BJ (cell line): ENCODE measurements around the gene NFATC1. TPM values are rescaled to one million over a fixed set of nuclear protein-coding genes. Genes with fewer than 3 reads are reported as not detected.

Source experiments
- CTCF ChIA-PET: fragments of 350-600 bp; formaldehyde crosslinking; extraction: SDS; loops from one replicate; lab custom pipeline; 2021; ENCODE audit warnings: antibody characterized with exemption, inconsistent platforms; lab: Yijun Ruan, JAX
- POLR2A ChIA-PET: fragments of 300-600 bp; sonication (Branson Sonifier 250); formaldehyde crosslinking; extraction: SDS; loops from one replicate; lab custom pipeline; 2021; ENCODE audit warnings: antibody characterized with exemption; lab: Charles Lee
- DNase-seq: peaks from one replicate; pipeline ENCODE4 v3.0.0-alpha.2; 2011; ENCODE audit warnings: low read depth
- H3K27me3 ChIP-seq: 2 replicates; pipeline ENCODE4 v1.6.0; 2011; ENCODE audit warnings: low read length; ENCODE audit not compliant: control insufficient read depth, insufficient read depth
- H3K36me3 ChIP-seq: 2 replicates; pipeline ENCODE4 v1.5.1; 2011; ENCODE audit warnings: low read length; ENCODE audit not compliant: control insufficient read depth, insufficient read depth
- H3K4me3 ChIP-seq: 2 replicates; pipeline ENCODE4 v1.5.1; 2011; ENCODE audit warnings: low read depth, mild to moderate bottlenecking, control low read depth, low read length
- polyA plus RNA-seq: library from polyadenylated mRNA; depleted of rRNA; stranded (reverse); fragments of >200 nt; gene quantifications from 2 replicates; pipeline ENCODE4 v1.2.3, GENCODE V29; 2011
- TF ChIP-seq, protein P1 (sequence below): IDR thresholded peaks from 2 replicates; pipeline ENCODE4 v1.5.1; 2011; ENCODE audit warnings: low read depth, mild to moderate bottlenecking, control low read depth, inconsistent platforms, low read length, moderate library complexity; ENCODE audit not compliant: insufficient read depth

Gene NFATC1
- polyA plus RNA-seq, 1 experiment = 1.2 TPM

DNA sequence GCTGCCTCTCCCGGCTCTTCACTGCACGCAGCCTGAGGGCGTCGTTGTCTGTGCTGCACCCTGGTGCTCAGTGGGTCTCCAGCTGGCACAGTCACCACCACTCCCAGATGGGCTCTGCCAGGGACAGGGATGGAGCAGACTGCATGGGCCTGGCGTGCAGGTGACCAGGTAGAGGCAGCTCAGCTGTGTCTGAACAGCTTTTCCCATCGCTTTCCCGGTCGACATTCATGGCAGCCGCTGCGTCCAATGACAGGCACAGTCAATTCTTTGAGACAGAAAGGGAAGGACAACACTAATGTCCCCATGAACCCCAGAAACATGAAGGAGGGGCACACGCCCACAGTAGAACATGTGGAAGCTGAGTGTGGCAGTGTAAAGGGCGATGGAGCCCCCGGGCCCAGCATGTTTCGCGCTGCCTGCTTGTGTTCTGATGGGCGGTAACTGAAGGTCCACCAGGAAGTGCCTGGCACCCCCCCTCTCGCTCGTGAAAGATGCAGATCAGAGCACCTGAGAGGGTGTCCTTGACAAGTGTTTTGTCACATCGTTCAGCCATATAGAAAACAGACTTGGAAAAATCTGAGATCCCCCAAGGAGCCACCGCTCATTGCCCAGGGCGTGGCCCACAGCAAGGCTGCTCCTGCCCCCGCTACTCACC is 122.4 kb downstream of the NFATC1 start:
- H3K27me3 ChIP-seq = peaks cover 1% of the 10 kb centered on the region; the same call in 1 of the 2 replicates
- POLR2A ChIA-PET = no interaction called here

GRCh38 chr18:79518683-79519128 is 123.0 kb downstream of the NFATC1 start:
- Histone ChIP-seq H3K36me3 (no peaks in the 10 kb centered on the region), H3K27me3 (peaks cover 1% of the 10 kb centered on the region; the same call in 1 of the 2 replicates), H3K4me3 (no peak overlapping the region)
- no peak for DNase-seq
- ChIA-PET POLR2A (no interaction called here), CTCF (interaction anchor here (1.6 to 2.3 kb wide), 2 partner anchors 11 to 138 kb away, joined by 5 to 7 read pairs; no protein-coding TSS in a partner anchor)
- TF ChIP-seq, protein P1, sequence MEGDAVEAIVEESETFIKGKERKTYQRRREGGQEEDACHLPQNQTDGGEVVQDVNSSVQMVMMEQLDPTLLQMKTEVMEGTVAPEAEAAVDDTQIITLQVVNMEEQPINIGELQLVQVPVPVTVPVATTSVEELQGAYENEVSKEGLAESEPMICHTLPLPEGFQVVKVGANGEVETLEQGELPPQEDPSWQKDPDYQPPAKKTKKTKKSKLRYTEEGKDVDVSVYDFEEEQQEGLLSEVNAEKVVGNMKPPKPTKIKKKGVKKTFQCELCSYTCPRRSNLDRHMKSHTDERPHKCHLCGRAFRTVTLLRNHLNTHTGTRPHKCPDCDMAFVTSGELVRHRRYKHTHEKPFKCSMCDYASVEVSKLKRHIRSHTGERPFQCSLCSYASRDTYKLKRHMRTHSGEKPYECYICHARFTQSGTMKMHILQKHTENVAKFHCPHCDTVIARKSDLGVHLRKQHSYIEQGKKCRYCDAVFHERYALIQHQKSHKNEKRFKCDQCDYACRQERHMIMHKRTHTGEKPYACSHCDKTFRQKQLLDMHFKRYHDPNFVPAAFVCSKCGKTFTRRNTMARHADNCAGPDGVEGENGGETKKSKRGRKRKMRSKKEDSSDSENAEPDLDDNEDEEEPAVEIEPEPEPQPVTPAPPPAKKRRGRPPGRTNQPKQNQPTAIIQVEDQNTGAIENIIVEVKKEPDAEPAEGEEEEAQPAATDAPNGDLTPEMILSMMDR = no peak

More for the DNA sequence above, 122.4 kb downstream of the NFATC1 start:
- Histone ChIP-seq H3K36me3 (no peaks in the 10 kb centered on the region), H3K4me3 (no peak overlapping the region)
- no peak for DNase-seq
- CTCF ChIA-PET = interaction anchor here (1.6 to 2.3 kb wide), 2 partner anchors 10 to 138 kb away, joined by 5 to 7 read pairs; no protein-coding TSS in a partner anchor
- TF ChIP-seq, protein P1 = no peak

- Histone ChIP-seq H3K27me3 (peaks cover 1% of the 10 kb centered on the region; the same call in 1 of the 2 replicates), H3K36me3 (no peaks in the 10 kb centered on the region), H3K4me3 (no peak overlapping the region)
- TF ChIP-seq, protein P1 = 0 out of 2 replicates have a peak, but pooled peaks have one; percentile 1
- ChIA-PET CTCF (interaction anchor here (1.2 to 1.5 kb wide), 2 partner anchors 13 to 19 kb away, joined by 3 read pairs; no protein-coding TSS in a partner anchor), POLR2A (no interaction called here)
- no peak for DNase-seq
These were observed 124.2 kb downstream of the NFATC1 start for GRCh38 chr18:79519751-79520477.

GRCh38 chr18:79520478-79521390 is 125.0 kb downstream of the NFATC1 start:
- no peak for DNase-seq
- Histone ChIP-seq H3K27me3 (peaks cover 1% of the 10 kb centered on the region; the same call in 1 of the 2 replicates), H3K36me3 (no peaks in the 10 kb centered on the region), H3K4me3 (no peak overlapping the region)
- ChIA-PET CTCF (interaction anchor here (1.2 to 1.5 kb wide), 2 partner anchors 14 to 18 kb away, joined by 3 read pairs; no protein-coding TSS in a partner anchor), POLR2A (no interaction called here)
- TF ChIP-seq, protein P1 = no peak
